HCT116 (cell line): ENCODE measurements around the gene KIF26B. TPM values are rescaled to one million over a fixed set of nuclear protein-coding genes. Genes with fewer than 3 reads are reported as not detected.

ENCODE experiments used
- ATAC-seq: fragments of 200-7000 bp; cut with Tn5 transposase; 2 replicates; pipeline ENCODE4 v1.9.1; 2020; ENCODE audit warnings: mild to moderate bottlenecking, moderate library complexity
- BruUV-seq: library from RNA; stranded (reverse); fragments of 400-500 nt; replicated peaks from 2 replicates; lab custom pipeline; 2021; lab: Mats Ljungman, UMichigan
- CTCF ChIA-PET: fragments of 300-600 bp; sonication (Branson Sonifier 250); formaldehyde crosslinking; loops from one replicate; lab custom pipeline; 2021; ENCODE audit warnings: antibody characterized with exemption; lab: Charles Lee
- POLR2A ChIA-PET: fragments of 300-600, 350-600 bp; sonication (Branson Sonifier 250); formaldehyde crosslinking; loops from one replicate; lab custom pipeline; 2021; ENCODE audit warnings: antibody characterized with exemption; lab: Charles Lee
- RAD21 ChIA-PET, 2 experiments: fragments of 300-600 bp; sonication (Branson Sonifier 250); formaldehyde crosslinking; loops; one replicate each; lab custom pipeline; 2023; ENCODE audit warnings: low total read pairs in 2 of 2; ENCODE audit not compliant: uncharacterized antibody in 2 of 2, unreplicated experiment in 2 of 2, low non-redundant PET in 1 of 2; lab: Charles Lee
- DNase-seq: peaks from one replicate; pipeline ENCODE4 v3.0.0-alpha.2; 2010; ENCODE audit warnings: low read depth, low spot score
- H2AFZ ChIP-seq: fragments of 200-600 bp; shearing (Covaris generic), sonication (generic); 2 replicates; pipeline ENCODE4 v1.6.1; 2017; ENCODE audit warnings: low read depth, mixed run types, mixed read lengths, antibody characterized with exemption, low read length; ENCODE audit not compliant: poor library complexity, severe bottlenecking
- H3K27ac ChIP-seq: 2 replicates; pipeline ENCODE4 v1.5.1; 2012; ENCODE audit warnings: low read depth, low read length
- H3K27me3 ChIP-seq: fragments of 200-600 bp; sonication (generic); 2 replicates; pipeline ENCODE4 v1.6.1; 2016; ENCODE audit warnings: mixed run types, low read length, mixed read lengths; ENCODE audit not compliant: insufficient read depth
- H3K36me3 ChIP-seq, 2 experiments: fragments of 200-500 bp in 1 of 2; fragments of 200-600 bp in 1 of 2; sonication (Bioruptor generic) in 1 of 2; sonication (generic) in 1 of 2; 2 replicates each; pipeline versions ENCODE4 v1.5.1 to v1.6.1; 2014 to 2016; ENCODE audit warnings: low read length in 2 of 2, inconsistent platforms in 1 of 2, mixed read lengths in 1 of 2, mixed run types in 1 of 2; ENCODE audit not compliant: insufficient read depth in 2 of 2, control insufficient read depth in 1 of 2
- H3K4me1 ChIP-seq, 2 experiments: fragments of 200-600 bp in 1 of 2; sonication (generic) in 1 of 2; 2 replicates each; pipeline versions ENCODE4 v1.5.1 to v1.6.1; 2012 to 2017; ENCODE audit warnings: low read length in 2 of 2, inconsistent platforms in 1 of 2, mild to moderate bottlenecking in 1 of 2, mixed read lengths in 1 of 2, mixed run types in 1 of 2, moderate library complexity in 1 of 2; ENCODE audit not compliant: insufficient read depth in 2 of 2, control insufficient read depth in 1 of 2
- H3K4me2 ChIP-seq: fragments of 200-600 bp; sonication (generic); 2 replicates; pipeline ENCODE4 v1.6.1; 2017; ENCODE audit warnings: mixed run types, low read length, mixed read lengths
- H3K4me3 ChIP-seq, 2 experiments: fragments of 200-600 bp in 1 of 2; sonication (generic) in 1 of 2; replicated peaks in 1 of 2; 2 replicates each; pipeline ENCODE4 v1.5.1; 2011 to 2016; ENCODE audit warnings: low read length in 2 of 2, control low read depth in 1 of 2, low read depth in 1 of 2, mild to moderate bottlenecking in 1 of 2, mixed read lengths in 1 of 2, mixed run types in 1 of 2
- H3K79me2 ChIP-seq: fragments of 200-600 bp; sonication (generic); 2 replicates; pipeline ENCODE4 v1.6.1; 2017; ENCODE audit warnings: mild to moderate bottlenecking, mixed run types, low read length, moderate library complexity, mixed read lengths; ENCODE audit not compliant: insufficient read depth
- H3K9ac ChIP-seq: fragments of 200-600 bp; sonication (generic); 2 replicates; pipeline ENCODE4 v1.6.1; 2016; ENCODE audit warnings: low read length, mixed read lengths
- H3K9me2 ChIP-seq: fragments of 200-600 bp; sonication (generic), shearing (Covaris generic); 2 replicates; pipeline ENCODE4 v1.6.1; 2017; ENCODE audit warnings: mixed run types, mild to moderate bottlenecking, moderate library complexity; ENCODE audit not compliant: insufficient read depth
- H3K9me3 ChIP-seq, 2 experiments: fragments of 200-500 bp in 1 of 2; fragments of 200-600 bp in 1 of 2; sonication (Bioruptor generic) in 1 of 2; sonication (generic) in 1 of 2; 2 replicates each; pipeline ENCODE4 v1.6.1; 2014 to 2017; ENCODE audit warnings: low read length in 2 of 2, mixed read lengths in 2 of 2, inconsistent platforms in 1 of 2, low read depth in 1 of 2, mild to moderate bottlenecking in 1 of 2, mixed run types in 1 of 2, moderate library complexity in 1 of 2; ENCODE audit not compliant: control insufficient read depth in 1 of 2, insufficient read depth in 1 of 2
- H4K20me1 ChIP-seq: fragments of 200-600 bp; sonication (generic), shearing (Covaris generic); 2 replicates; pipeline ENCODE4 v1.6.1; 2017; ENCODE audit warnings: mixed run types, mild to moderate bottlenecking, moderate library complexity; ENCODE audit not compliant: insufficient read depth
- CBX3 ChIP-seq: IDR thresholded peaks from 2 replicates; pipeline ENCODE4 v1.6.1; 2012; ENCODE audit warnings: low read depth
- CEBPB ChIP-seq: IDR thresholded peaks from 2 replicates; pipeline ENCODE4 v1.6.1; 2012; ENCODE audit warnings: low read depth
- EZH2 ChIP-seq: fragments of 200-600 bp; sonication (generic); IDR thresholded peaks from 2 replicates; pipeline ENCODE4 v1.6.1; 2017; ENCODE audit warnings: antibody characterized with exemption, mixed run types
- JUND ChIP-seq: IDR thresholded peaks from 2 replicates; pipeline ENCODE4 v1.6.1; 2012
- POLR2A ChIP-seq: IDR thresholded peaks from 2 replicates; pipeline ENCODE4 v1.7.0; 2011; ENCODE audit warnings: borderline replicate concordance; ENCODE audit not compliant: insufficient read depth, insufficient read length; ENCODE audit errors: extremely low read depth
- SIN3A ChIP-seq: IDR thresholded peaks from 2 replicates; pipeline ENCODE4 v1.6.1; 2012; ENCODE audit warnings: low read depth
- SRF ChIP-seq: IDR thresholded peaks from 2 replicates; pipeline ENCODE4 v1.6.1; 2012; ENCODE audit warnings: low read depth
- TCF7L2 ChIP-seq: IDR thresholded peaks from 2 replicates; pipeline ENCODE4 v1.7.0; 2011; ENCODE audit warnings: borderline replicate concordance, inconsistent platforms; ENCODE audit not compliant: insufficient read depth, insufficient read length; ENCODE audit errors: extremely low read depth
- YY1 ChIP-seq: IDR thresholded peaks from 2 replicates; pipeline ENCODE4 v1.6.1; 2011; ENCODE audit warnings: low read length, low read depth, moderate library complexity, mild to moderate bottlenecking; ENCODE audit not compliant: insufficient replicate concordance; ENCODE audit errors: extremely low read depth
- ZBTB33 ChIP-seq: IDR thresholded peaks from 2 replicates; pipeline ENCODE4 v1.6.1; 2011; ENCODE audit warnings: mild to moderate bottlenecking, low read length, moderate library complexity; ENCODE audit not compliant: insufficient replicate concordance; ENCODE audit errors: extremely low read depth
- ZNF274 ChIP-seq: fragments of 200-500 bp; sonication (Bioruptor generic); IDR thresholded peaks from 2 replicates; pipeline ENCODE4 v1.6.1; 2014; ENCODE audit warnings: mild to moderate bottlenecking, low read depth, low read length, inconsistent platforms
- intact Hi-C: fragments of 100-400 bp; cut with micrococcal nuclease; formaldehyde crosslinking; loops from 2 replicates; pipeline ENCODE4 v1.10.0; 2022
- total RNA-seq: library from RNA; stranded (reverse); gene quantifications from one replicate; pipeline ENCODE4 v1.2.1, GENCODE V29; 2021; ENCODE audit not compliant: unreplicated experiment

The KIF26B gene
- total RNA-seq, 1 experiment from 2014 or later, result 0.49 TPM

GRCh38 chr1:245334235-245334634 lies 179.4 kb downstream of the KIF26B start:
- BruUV-seq, result no TSS peak
- H3K79me2 ChIP-seq, result no peaks in the 10 kb centered on the region
- no peaks in the 10 kb centered on the region for H3K9me2 ChIP-seq
- H3K27ac ChIP-seq, result no peak overlapping the region
- ChIA-PET RAD21 (no interaction called here), CTCF (no interaction called here), POLR2A (no interaction called here)
- ATAC-seq (no peak), DNase-seq (no peak)
- H3K9me3 ChIP-seq, result no peaks in the 10 kb centered on the region
- peaks cover 0 to 7% of the 10 kb centered on the region in 2 experiments; a peak in 2 of 4 replicates for H3K4me1 ChIP-seq
- H3K9ac ChIP-seq, result no peak overlapping the region
- no peak overlapping the region for H3K4me2 ChIP-seq
- no peak for TF ChIP-seq ZBTB33
- H4K20me1 ChIP-seq, result no peaks in the 10 kb centered on the region
- H3K4me3 ChIP-seq, result no peak overlapping the region
- H3K36me3 ChIP-seq, result no peaks in the 10 kb centered on the region
- no peaks in the 10 kb centered on the region for H3K27me3 ChIP-seq
- intact Hi-C loops, result no loop called here
- no peak overlapping the region for H2AFZ ChIP-seq

GRCh38 chr1:245334827-245335490 lies 180.2 kb downstream of the KIF26B start:
- H3K9ac ChIP-seq, result no peak overlapping the region
- no peaks in the 10 kb centered on the region for H3K9me2 ChIP-seq
- no peaks in the 10 kb centered on the region for H3K79me2 ChIP-seq
- ChIA-PET POLR2A (no interaction called here), CTCF (no interaction called here), RAD21 (no interaction called here)
- H3K36me3 ChIP-seq, result no peaks in the 10 kb centered on the region
- no peaks in the 10 kb centered on the region for H3K9me3 ChIP-seq
- no peaks in the 10 kb centered on the region for H4K20me1 ChIP-seq
- no peak for ATAC-seq
- H3K4me2 ChIP-seq, result no peak overlapping the region
- H3K4me1 ChIP-seq, result peaks cover 0 to 7% of the 10 kb centered on the region in 2 experiments; a peak in 2 of 4 replicates
- intact Hi-C loops, result no loop called here
- DNase-seq, result no peak
- no peak overlapping the region for H2AFZ ChIP-seq
- no TSS peak for BruUV-seq
- no peaks in the 10 kb centered on the region for H3K27me3 ChIP-seq
- no peak overlapping the region for H3K4me3 ChIP-seq
- H3K27ac ChIP-seq, result no peak overlapping the region
- TF ChIP-seq SRF (no peak), ZNF274 (no peak), EZH2 (no peak), TCF7L2 (no peak), ZBTB33 (no peak), CBX3 (no peak), YY1 (no peak), CEBPB (no peak), JUND (no peak), SIN3A (no peak), POLR2A (no peak)
